ENCODE data around the gene GPATCH8. TPM values are rescaled to one million over a fixed set of nuclear protein-coding genes. Genes with fewer than 3 reads are reported as not detected.
A peak's percentile ranks its signal among the peaks of the same experiment; 100 is the strongest.

The GPATCH8 gene
- total and polyA plus RNA-seq, 2 of the 8 experiments (the other 6 are each of a cell fraction or from before 2014, with no cell fraction given) = 20.5 to 58.1 TPM

GRCh38 chr17:44396946-44397345 lies 106.3 kb downstream of the GPATCH8 start:
- Histone ChIP-seq H3K9ac (replicated peaks in 1 of 4; ENCODE audit: extremely low read depth in 1 of 4, low read depth in 3 of 4, low read length in 3 of 4) (no peak overlapping the region), H2BK12ac (ENCODE audit: low read depth, low read length) (no peak overlapping the region), H3K36me3 (ENCODE audit: control insufficient read depth in 2 of 4, insufficient read depth in 4 of 4, low read length in 3 of 4) (peaks cover 21 to 38% (median 31%) of the 10 kb centered on the region in 4 experiments; a peak in 7 of 8 replicates), H3K27ac (ENCODE audit: low read depth, low read length) (no peak overlapping the region), H2BK5ac (ENCODE audit: low read depth, low read length) (no peak overlapping the region), H3K14ac (ENCODE audit: insufficient read length) (no peak overlapping the region), H3K9me3 (ENCODE audit: insufficient read depth in 2 of 2, low read depth in 1 of 2, low read length in 1 of 2) (no peaks in the 10 kb centered on the region), H3K4me2 (ENCODE audit: insufficient read depth in 1 of 2, low read depth in 2 of 2, low read length in 2 of 2) (no peak overlapping the region), H2BK15ac (ENCODE audit: low read length) (no peak overlapping the region), H3K4ac (replicated peaks; ENCODE audit: insufficient read length, low read depth, low read length) (no peak overlapping the region), H3K4me3 (ENCODE audit: extremely low read depth in 1 of 4, insufficient read depth in 2 of 4, low read depth in 3 of 4, low read length in 4 of 4) (no peak overlapping the region), H3K79me2 (ENCODE audit: control insufficient read depth in 1 of 2, insufficient read depth in 2 of 2, low read length in 2 of 2) (no peaks in the 10 kb centered on the region), H3K79me1 (ENCODE audit: low read depth, low read length) (no peaks in the 10 kb centered on the region), H3K18ac (ENCODE audit: extremely low read depth, low read length) (no peak overlapping the region), H2BK20ac (ENCODE audit: low read length) (no peak overlapping the region), H3K4me1 (replicated peaks in 1 of 4; ENCODE audit: control insufficient read depth in 3 of 4, insufficient read depth in 4 of 4, low read length in 3 of 4) (no peaks in the 10 kb centered on the region), H2BK120ac (replicated peaks; ENCODE audit: low read depth, low read length) (no peak overlapping the region), H4K91ac (replicated peaks; ENCODE audit: insufficient read length, low read length) (no peak overlapping the region), H3K27me3 (replicated peaks in 1 of 4; ENCODE audit: control insufficient read depth in 3 of 4, extremely low read depth in 1 of 4, insufficient read depth in 3 of 4, low read length in 3 of 4) (no peaks in the 10 kb centered on the region), H4K8ac (ENCODE audit: extremely low read depth, insufficient read depth, low read length) (no peak overlapping the region), H3K23me2 (ENCODE audit: low read depth, low read length) (no peaks in the 10 kb centered on the region), H2AK5ac (ENCODE audit: low read depth, low read length) (no peak overlapping the region), H3K56ac (replicated peaks; ENCODE audit: insufficient read length, low read depth, low read length) (no peak overlapping the region), H3K23ac (ENCODE audit: insufficient read length) (no peak overlapping the region), H2AFZ (ENCODE audit: low read length) (no peak overlapping the region), H4K20me1 (replicated peaks in 1 of 2; ENCODE audit: control insufficient read depth in 1 of 2, insufficient read depth in 2 of 2, low read length in 2 of 2) (peaks cover 0 to 2% of the 10 kb centered on the region in 2 experiments), H4K5ac (ENCODE audit: insufficient read length, low read depth, low read length) (no peak overlapping the region)
- POLR2A ChIA-PET (ENCODE audit: partially characterized antibody) = interaction anchor here (1.1 to 1.2 kb wide), 2 partner anchors 18 to 21 kb away, joined by 3 to 4 read pairs; no protein-coding TSS in a partner anchor
- TF ChIP-seq TCF12 (IDR thresholded peaks at IDR 0.05; ENCODE audit: low read depth, low read length) (no peak), SP1 (IDR thresholded peaks at IDR 0.05; ENCODE audit: low read depth, low read length) (no peak), POLR2A (IDR thresholded peaks at IDR 0.05; ENCODE audit: control extremely low read depth in 1 of 2, low read depth in 2 of 2, low read length in 2 of 2) (0 out of 3 replicates have a peak, but pooled peaks of 1 of the 2 experiments have one; percentile 22), CHD1 (IDR thresholded peaks at IDR 0.05; ENCODE audit: low read depth, low read length) (no peak), KDM1A (IDR thresholded peaks at IDR 0.05; ENCODE audit: borderline replicate concordance, low read length) (no peak)
- CTCF ChIA-PET (ENCODE audit: partially characterized antibody) = interaction anchor here (0.7 to 2.1 kb wide), 4 partner anchors 21 to 240 kb away, joined by 3 to 8 read pairs (median 4); no protein-coding TSS in a partner anchor
- FAIRE-seq = no peak
- DNase-seq (ENCODE audit: low read depth in 1 of 2, low spot score in 2 of 2) = peak in 1 of 2 experiments; percentile 10
- 97% methylated on average over 5 of the region's 5 CpGs; no CpG with 5 or more reads in 1 of the 2 experiments for WGBS, 2 experiments (ENCODE audit: extremely low coverage in 1 of 2, insufficient coverage in 1 of 2, insufficient read length in 1 of 2, insufficient replicate concordance in 2 of 2, low coverage in 1 of 2, low lambda C conversion rate in 2 of 2, missing lambda C conversion rate in 1 of 2)

Measured in H1 (cell line).